GM12864 (cell line): Measurements from ENCODE around the gene TRIM62.
"Not testable (repeated sequence)": the region's sequence is repeated elsewhere in the genome, so short reads cannot be mapped to it uniquely, and the experiment has no call there.

Experiments used
- DNase-seq: peaks from one replicate; pipeline ENCODE4 v3.0.0-alpha.2; 2011; ENCODE audit warnings: low read depth
- H3K4me3 ChIP-seq: 2 replicates; pipeline ENCODE4 v1.5.1; 2011; ENCODE audit warnings: mild to moderate bottlenecking, low read depth, low read length, control low read depth
- CTCF ChIP-seq: IDR thresholded peaks from 2 replicates; pipeline ENCODE4 v1.5.1; 2011; ENCODE audit warnings: low read depth, mild to moderate bottlenecking, moderate library complexity, low read length, control low read depth, inconsistent platforms; ENCODE audit errors: missing control alignments

The TRIM62 gene

GRCh38 chr1:33119532-33120217, 62.2 kb downstream of the TRIM62 start:
- H3K4me3 ChIP-seq = peak overlapping the region; percentile 32
- peak; percentile 43 for DNase-seq
- peak; percentile 62 for TF ChIP-seq CTCF

- no peak for TF ChIP-seq CTCF
- DNase-seq = no peak
- H3K4me3 ChIP-seq = no peak overlapping the region
These were observed 62.8 kb downstream of the TRIM62 start for GRCh38 chr1:33119050-33119449.

GRCh38 chr1:33118274-33118673, 63.6 kb downstream of the TRIM62 start:
- TF ChIP-seq CTCF = no peak
- DNase-seq = no peak
- H3K4me3 ChIP-seq = no peak overlapping the region

GRCh38 chr1:33117440-33118085, 64.3 kb downstream of the TRIM62 start:
- no peak for DNase-seq
- H3K4me3 ChIP-seq = no peak overlapping the region
- TF ChIP-seq CTCF = no peak

- H3K4me3 ChIP-seq = no peak overlapping the region
- peak; percentile 29 for TF ChIP-seq CTCF
- DNase-seq = no peak
These were observed 69.9 kb downstream of the TRIM62 start for GRCh38 chr1:33111965-33112364.

- DNase-seq = no peak
- no peak for TF ChIP-seq CTCF
These were observed 71.4 kb downstream of the TRIM62 start for GRCh38 chr1:33110477-33110876.

GRCh38 chr1:33100119-33100415, 81.8 kb downstream of the TRIM62 start:
- H3K4me3 ChIP-seq, DNase-seq: not testable (repeated sequence)

More at GRCh38 chr1:33110477-33110876, 71.4 kb downstream of the TRIM62 start:
- H3K4me3 ChIP-seq = no peak overlapping the region
